Epithelial cell of prostate (primary cell): Measurements from ENCODE around the gene CDAN1.

ENCODE experiments used
- DNase-seq: peaks from one replicate; pipeline ENCODE4 v3.0.0-alpha.2; 2011; ENCODE audit warnings: low read depth, low spot score
- H3K27ac ChIP-seq: fragments of 450-650 bp; 2 replicates; pipeline ENCODE4 v1.5.1; 2017; ENCODE audit warnings: mild to moderate bottlenecking

CDAN1 gene

GRCh38 chr15:42736178-42736792 is 643 bp downstream of the CDAN1 start:
- H3K27ac ChIP-seq: peak overlapping the region; percentile 55
- no peak for DNase-seq

- H3K27ac ChIP-seq: no peak overlapping the region
These were observed 1.4 kb downstream of the CDAN1 start for GRCh38 chr15:42735382-42736165.

GRCh38 chr15:42734076-42734672 is 2.8 kb downstream of the CDAN1 start:
- H3K27ac ChIP-seq: no peak overlapping the region
- no peak for DNase-seq

More at GRCh38 chr15:42735382-42736165, 1.4 kb downstream of the CDAN1 start:
- no peak for DNase-seq

- no peak overlapping the region for H3K27ac ChIP-seq
- no peak for DNase-seq
These were observed 3.9 kb downstream of the CDAN1 start for GRCh38 chr15:42733027-42733426.

- H3K27ac ChIP-seq: no peak overlapping the region
- no peak for DNase-seq
These were observed 4.7 kb downstream of the CDAN1 start for GRCh38 chr15:42732095-42732827.

GRCh38 chr15:42731461-42731860 is 5.5 kb downstream of the CDAN1 start:
- no peak overlapping the region for H3K27ac ChIP-seq
- DNase-seq: no peak

- DNase-seq: no peak
- H3K27ac ChIP-seq: no peak overlapping the region
These were observed 6.4 kb downstream of the CDAN1 start for GRCh38 chr15:42730536-42730935.

- H3K27ac ChIP-seq: no peak overlapping the region
- no peak for DNase-seq
These were observed 6.8 kb downstream of the CDAN1 start for GRCh38 chr15:42730135-42730534.

- no peak for DNase-seq
- no peak overlapping the region for H3K27ac ChIP-seq
These were observed 7.5 kb downstream of the CDAN1 start for GRCh38 chr15:42729409-42729808.

GRCh38 chr15:42728972-42729371 is 8.0 kb downstream of the CDAN1 start:
- DNase-seq: no peak
- no peak overlapping the region for H3K27ac ChIP-seq

GRCh38 chr15:42728560-42728959 is 8.4 kb downstream of the CDAN1 start:
- H3K27ac ChIP-seq: no peak overlapping the region
- no peak for DNase-seq

GRCh38 chr15:42727750-42728381 is 9.1 kb downstream of the CDAN1 start:
- H3K27ac ChIP-seq: no peak overlapping the region
- DNase-seq: no peak

- no peak for DNase-seq
These were observed 10.8 kb downstream of the CDAN1 start for GRCh38 chr15:42726114-42726513.

GRCh38 chr15:42725331-42725903 is 11.5 kb downstream of the CDAN1 start:
- DNase-seq: no peak
- no peak overlapping the region for H3K27ac ChIP-seq

More at GRCh38 chr15:42726114-42726513, 10.8 kb downstream of the CDAN1 start:
- H3K27ac ChIP-seq: no peak overlapping the region

GRCh38 chr15:42724276-42724675 is 12.7 kb downstream of the CDAN1 start:
- H3K27ac ChIP-seq: no peak overlapping the region
- DNase-seq: no peak

- DNase-seq: no peak
- no peak overlapping the region for H3K27ac ChIP-seq
These were observed 13.9 kb downstream of the CDAN1 start for GRCh38 chr15:42723068-42723467.

- no peak for DNase-seq
- peak overlapping the region; percentile 43 for H3K27ac ChIP-seq
These were observed 15.0 kb downstream of the CDAN1 start for GRCh38 chr15:42721916-42722315.

GRCh38 chr15:42721016-42721415 is 15.9 kb downstream of the CDAN1 start:
- peak overlapping the region; percentile 43 for H3K27ac ChIP-seq
- peak; percentile 94 for DNase-seq

GRCh38 chr15:42720071-42720470 is 16.9 kb downstream of the CDAN1 start:
- DNase-seq: no peak
- H3K27ac ChIP-seq: peak overlapping the region; percentile 43

- no peak overlapping the region for H3K27ac ChIP-seq
- DNase-seq: no peak
These were observed 17.9 kb downstream of the CDAN1 start for GRCh38 chr15:42719043-42719442.
